ENCODE data around the gene FCN2.

DNA sequence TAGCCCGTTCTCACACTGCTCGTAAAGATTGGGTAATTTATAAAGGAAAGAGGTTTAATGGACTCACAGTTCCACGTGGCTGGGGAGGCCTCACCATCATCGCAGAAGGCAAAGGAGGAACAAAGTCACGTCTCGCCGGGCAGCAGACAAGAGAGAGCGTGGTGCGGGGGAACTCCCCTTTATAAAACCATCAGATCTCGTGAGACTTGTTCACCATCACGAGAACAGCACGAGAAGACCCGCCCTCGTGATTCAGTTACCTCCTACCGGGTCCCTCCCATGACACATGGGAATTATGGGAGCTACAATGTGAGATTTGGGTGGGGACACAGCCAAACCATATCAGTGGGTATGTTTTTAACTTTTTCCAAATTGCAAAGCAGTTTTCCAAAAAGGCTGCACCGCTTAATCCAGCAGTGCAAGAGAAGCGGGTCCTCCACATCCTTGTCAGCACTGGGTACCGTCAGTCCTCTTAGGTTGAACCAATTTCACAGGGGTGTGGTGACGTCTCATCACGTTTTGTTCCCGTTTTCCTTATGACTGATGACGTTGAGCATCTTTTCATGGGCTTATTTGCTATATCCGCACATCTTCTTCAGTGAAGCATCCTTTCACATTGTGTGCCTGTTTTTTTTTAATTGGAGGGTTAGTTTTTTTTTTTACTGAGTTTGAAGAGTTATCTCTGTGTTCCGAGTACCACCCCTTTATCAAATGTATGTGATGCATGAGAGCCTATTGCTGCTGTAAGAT lies 8.0 kb upstream of the FCN2 start:
- no peak for TF ChIP-seq POLR2AphosphoS5 (IDR thresholded peaks at IDR 0.05; ENCODE audit: low read depth, low read length)
- TF ChIP-seq, protein P1, sequence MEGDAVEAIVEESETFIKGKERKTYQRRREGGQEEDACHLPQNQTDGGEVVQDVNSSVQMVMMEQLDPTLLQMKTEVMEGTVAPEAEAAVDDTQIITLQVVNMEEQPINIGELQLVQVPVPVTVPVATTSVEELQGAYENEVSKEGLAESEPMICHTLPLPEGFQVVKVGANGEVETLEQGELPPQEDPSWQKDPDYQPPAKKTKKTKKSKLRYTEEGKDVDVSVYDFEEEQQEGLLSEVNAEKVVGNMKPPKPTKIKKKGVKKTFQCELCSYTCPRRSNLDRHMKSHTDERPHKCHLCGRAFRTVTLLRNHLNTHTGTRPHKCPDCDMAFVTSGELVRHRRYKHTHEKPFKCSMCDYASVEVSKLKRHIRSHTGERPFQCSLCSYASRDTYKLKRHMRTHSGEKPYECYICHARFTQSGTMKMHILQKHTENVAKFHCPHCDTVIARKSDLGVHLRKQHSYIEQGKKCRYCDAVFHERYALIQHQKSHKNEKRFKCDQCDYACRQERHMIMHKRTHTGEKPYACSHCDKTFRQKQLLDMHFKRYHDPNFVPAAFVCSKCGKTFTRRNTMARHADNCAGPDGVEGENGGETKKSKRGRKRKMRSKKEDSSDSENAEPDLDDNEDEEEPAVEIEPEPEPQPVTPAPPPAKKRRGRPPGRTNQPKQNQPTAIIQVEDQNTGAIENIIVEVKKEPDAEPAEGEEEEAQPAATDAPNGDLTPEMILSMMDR (IDR thresholded peaks at IDR 0.05 in 2 of 3, conservative IDR thresholded peaks at IDR 0.05 in 1 of 3; ENCODE audit: borderline replicate concordance in 1 of 3, insufficient read depth in 1 of 3, low read depth in 2 of 3, low read length in 2 of 3) = no peak
- TF ChIP-seq SP1 (IDR thresholded peaks at IDR 0.05; ENCODE audit: low read depth) = no peak
- TF ChIP-seq, protein P2, sequence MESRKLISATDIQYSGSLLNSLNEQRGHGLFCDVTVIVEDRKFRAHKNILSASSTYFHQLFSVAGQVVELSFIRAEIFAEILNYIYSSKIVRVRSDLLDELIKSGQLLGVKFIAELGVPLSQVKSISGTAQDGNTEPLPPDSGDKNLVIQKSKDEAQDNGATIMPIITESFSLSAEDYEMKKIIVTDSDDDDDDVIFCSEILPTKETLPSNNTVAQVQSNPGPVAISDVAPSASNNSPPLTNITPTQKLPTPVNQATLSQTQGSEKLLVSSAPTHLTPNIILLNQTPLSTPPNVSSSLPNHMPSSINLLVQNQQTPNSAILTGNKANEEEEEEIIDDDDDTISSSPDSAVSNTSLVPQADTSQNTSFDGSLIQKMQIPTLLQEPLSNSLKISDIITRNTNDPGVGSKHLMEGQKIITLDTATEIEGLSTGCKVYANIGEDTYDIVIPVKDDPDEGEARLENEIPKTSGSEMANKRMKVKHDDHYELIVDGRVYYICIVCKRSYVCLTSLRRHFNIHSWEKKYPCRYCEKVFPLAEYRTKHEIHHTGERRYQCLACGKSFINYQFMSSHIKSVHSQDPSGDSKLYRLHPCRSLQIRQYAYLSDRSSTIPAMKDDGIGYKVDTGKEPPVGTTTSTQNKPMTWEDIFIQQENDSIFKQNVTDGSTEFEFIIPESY (IDR thresholded peaks at IDR 0.05; ENCODE audit: extremely low read depth, insufficient replicate concordance, low read length) = no peak
- no peak for TF ChIP-seq EZH2 (IDR thresholded peaks at IDR 0.05)
- TF ChIP-seq, protein P3, sequence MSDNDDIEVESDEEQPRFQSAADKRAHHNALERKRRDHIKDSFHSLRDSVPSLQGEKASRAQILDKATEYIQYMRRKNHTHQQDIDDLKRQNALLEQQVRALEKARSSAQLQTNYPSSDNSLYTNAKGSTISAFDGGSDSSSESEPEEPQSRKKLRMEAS (IDR thresholded peaks at IDR 0.05) = no peak
